Breast epithelium (tissue), 4 donors: ENCODE results near the gene BAZ2A. TPM values are rescaled to one million over a fixed set of nuclear protein-coding genes. Genes with fewer than 3 reads are reported as not detected.

Source experiments
- DNase-seq, 2 donors: peaks; one replicate each; pipeline ENCODE4 v3.0.0-alpha.2; 2019; ENCODE audit warnings: low spot score in 2 of 2
- H3K27ac ChIP-seq, 2 donors: fragments of 200-600 bp; sonication (generic) in 1 of 2; one replicate each; pipeline ENCODE4 v1.5.1; 2016 to 2019; ENCODE audit warnings: mild to moderate bottlenecking in 1 of 2
- H3K27me3 ChIP-seq, 2 donors: fragments of 200-600 bp; sonication (generic) in 1 of 2; one replicate each; pipeline versions ENCODE4 v1.5.1 to v1.6.0; 2017 to 2019; ENCODE audit warnings: control low read depth in 1 of 2, mild to moderate bottlenecking in 1 of 2
- H3K36me3 ChIP-seq: fragments of 200-600 bp; one replicate; pipeline ENCODE4 v1.5.1; 2019
- H3K4me1 ChIP-seq, 2 donors: fragments of 200-600 bp; sonication (generic); one replicate each; pipeline ENCODE4 v1.5.1; 2016 to 2019; ENCODE audit warnings: control low read depth in 1 of 2
- H3K4me3 ChIP-seq, 3 donors: fragments of 200-600 bp; sonication (generic); 1 replicate in 2 of 3; 2 replicates in 1 of 3; pipeline ENCODE4 v1.5.1; 2016 to 2019; ENCODE audit warnings: mild to moderate bottlenecking in 3 of 3, moderate library complexity in 2 of 3
- H3K9me3 ChIP-seq, 2 donors: fragments of 200-600 bp; sonication (generic) in 1 of 2; one replicate each; pipeline ENCODE4 v1.5.1; 2016 to 2019; ENCODE audit warnings: control low read depth in 1 of 2
- POLR2A ChIP-seq: fragments of 450-650 bp; IDR thresholded peaks from one replicate; pipeline ENCODE4 v1.6.1; 2016; ENCODE audit warnings: antibody characterized with exemption, mild to moderate bottlenecking, moderate library complexity
- POLR2AphosphoS5 ChIP-seq, 3 donors: sonication (generic); formaldehyde crosslinking; IDR thresholded peaks; one replicate each; pipeline ENCODE4 v1.6.1; 2017; ENCODE audit warnings: antibody characterized with exemption in 3 of 3
- intact Hi-C: fragments of 100-400 bp; cut with DNase I; formaldehyde crosslinking; loops from one replicate; pipeline ENCODE4 v1.15.1; 2023; ENCODE audit warnings: low total_unique reads
- total RNA-seq, 3 donors: library from RNA; depleted of rRNA; stranded (reverse); fragments of >200 nt; gene quantifications; one replicate each; pipeline ENCODE4 v1.1.0, GENCODE V29; 2016
- TF ChIP-seq, protein P1 (sequence below), 3 donors: fragments of 450-650 bp; IDR thresholded peaks; one replicate each; pipeline ENCODE4 v1.5.1; 2016 to 2017; ENCODE audit warnings: antibody characterized with exemption in 3 of 3, mild to moderate bottlenecking in 3 of 3, moderate library complexity in 3 of 3

The BAZ2A gene
- total RNA-seq, 3 donors from 2014 or later: 80.2 to 104 (median 81.0) TPM

DNA sequence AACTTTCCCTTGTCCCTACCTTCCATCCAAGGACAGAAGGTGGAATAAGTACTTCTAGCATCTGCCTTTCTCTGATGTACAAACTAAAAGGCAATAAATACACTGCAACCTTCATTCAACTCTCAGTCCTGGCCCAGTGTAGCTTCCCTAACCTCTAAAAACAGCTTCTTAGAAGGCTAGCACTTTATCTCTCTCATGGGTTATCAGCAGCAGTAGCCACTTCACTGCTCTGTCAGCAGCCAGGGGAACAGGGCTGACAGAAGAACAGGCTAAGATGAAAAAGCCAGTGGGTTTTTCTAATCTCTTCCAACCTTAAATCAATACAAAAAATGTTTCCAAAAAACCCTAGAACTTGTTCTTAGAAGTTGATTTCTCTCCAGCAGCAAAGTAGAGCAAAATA, 13.2 kb downstream of the BAZ2A start:
- H3K27me3 ChIP-seq: no peaks in the 10 kb centered on the region
- no peak for DNase-seq
- H3K4me1 ChIP-seq: no peaks in the 10 kb centered on the region
- no peak overlapping the region for H3K4me3 ChIP-seq
- no peak overlapping the region for H3K27ac ChIP-seq
- intact Hi-C loops: no loop called here
- TF ChIP-seq POLR2A (no peak), POLR2AphosphoS5 (IDR thresholded peaks at IDR 0.05) (no peak)
- TF ChIP-seq, protein P1, sequence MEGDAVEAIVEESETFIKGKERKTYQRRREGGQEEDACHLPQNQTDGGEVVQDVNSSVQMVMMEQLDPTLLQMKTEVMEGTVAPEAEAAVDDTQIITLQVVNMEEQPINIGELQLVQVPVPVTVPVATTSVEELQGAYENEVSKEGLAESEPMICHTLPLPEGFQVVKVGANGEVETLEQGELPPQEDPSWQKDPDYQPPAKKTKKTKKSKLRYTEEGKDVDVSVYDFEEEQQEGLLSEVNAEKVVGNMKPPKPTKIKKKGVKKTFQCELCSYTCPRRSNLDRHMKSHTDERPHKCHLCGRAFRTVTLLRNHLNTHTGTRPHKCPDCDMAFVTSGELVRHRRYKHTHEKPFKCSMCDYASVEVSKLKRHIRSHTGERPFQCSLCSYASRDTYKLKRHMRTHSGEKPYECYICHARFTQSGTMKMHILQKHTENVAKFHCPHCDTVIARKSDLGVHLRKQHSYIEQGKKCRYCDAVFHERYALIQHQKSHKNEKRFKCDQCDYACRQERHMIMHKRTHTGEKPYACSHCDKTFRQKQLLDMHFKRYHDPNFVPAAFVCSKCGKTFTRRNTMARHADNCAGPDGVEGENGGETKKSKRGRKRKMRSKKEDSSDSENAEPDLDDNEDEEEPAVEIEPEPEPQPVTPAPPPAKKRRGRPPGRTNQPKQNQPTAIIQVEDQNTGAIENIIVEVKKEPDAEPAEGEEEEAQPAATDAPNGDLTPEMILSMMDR (IDR thresholded peaks at IDR 0.05): no peak
- peaks cover 18% of the 10 kb centered on the region for H3K36me3 ChIP-seq
- no peaks in the 10 kb centered on the region for H3K9me3 ChIP-seq

DNA sequence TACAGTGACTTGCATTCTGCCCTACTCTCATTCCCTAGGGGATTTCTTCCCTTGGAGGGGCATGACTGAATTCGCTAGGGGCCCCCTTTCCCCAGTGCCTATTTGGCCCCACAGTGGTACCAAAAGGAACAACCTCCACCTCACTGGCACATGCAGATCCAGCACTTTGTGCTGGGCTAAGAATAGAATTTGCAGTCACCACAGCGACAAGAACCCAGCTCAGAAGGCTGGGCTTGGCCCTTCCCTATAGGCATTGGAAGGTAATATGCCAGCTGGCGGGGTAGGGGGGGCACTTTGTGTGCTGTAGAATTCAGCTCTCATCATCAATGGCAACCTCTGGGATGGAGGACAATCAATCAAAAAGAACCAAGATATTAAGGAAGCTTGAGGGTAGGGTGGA, 13.9 kb downstream of the BAZ2A start:
- TF ChIP-seq POLR2A (no peak), POLR2AphosphoS5 (IDR thresholded peaks at IDR 0.05) (no peak)
- TF ChIP-seq, protein P1 (IDR thresholded peaks at IDR 0.05): no peak
- H3K4me1 ChIP-seq: no peaks in the 10 kb centered on the region
- H3K27ac ChIP-seq: no peak overlapping the region
- no peak overlapping the region for H3K4me3 ChIP-seq
- no peak for DNase-seq
- H3K36me3 ChIP-seq: peaks cover 19% of the 10 kb centered on the region
- no peaks in the 10 kb centered on the region for H3K9me3 ChIP-seq
- no peaks in the 10 kb centered on the region for H3K27me3 ChIP-seq
- intact Hi-C loops: no loop called here

DNA sequence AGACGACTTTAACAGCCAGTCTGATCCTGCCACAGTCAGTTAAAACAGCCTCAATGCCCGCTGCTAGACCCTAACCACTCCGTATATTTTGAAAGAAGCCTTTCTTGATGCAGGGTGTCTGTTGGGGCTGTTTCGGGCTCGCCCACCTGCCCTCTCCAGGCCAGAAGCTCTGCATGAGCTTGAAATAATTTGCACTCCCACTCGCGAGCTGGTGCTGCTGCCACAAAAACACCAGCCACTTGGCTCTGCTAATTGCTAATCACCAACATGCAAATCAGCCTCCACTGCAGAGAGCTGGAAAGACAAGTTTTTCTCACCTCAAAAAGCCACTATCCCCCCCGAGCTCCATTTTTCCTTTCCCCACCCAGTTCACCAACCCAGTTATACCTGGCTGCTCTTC, 15.5 kb downstream of the BAZ2A start:
- intact Hi-C loops: no loop called here
- Histone ChIP-seq H3K27ac (no peak overlapping the region), H3K4me3 (no peak overlapping the region), H3K36me3 (peaks cover 35% of the 10 kb centered on the region), H3K27me3 (no peaks in the 10 kb centered on the region), H3K4me1 (no peaks in the 10 kb centered on the region), H3K9me3 (no peaks in the 10 kb centered on the region)
- no peak for TF ChIP-seq POLR2AphosphoS5 (IDR thresholded peaks at IDR 0.05)
- TF ChIP-seq, protein P1 (IDR thresholded peaks at IDR 0.05): no peak
- TF ChIP-seq POLR2A: no peak
- no peak for DNase-seq

DNA sequence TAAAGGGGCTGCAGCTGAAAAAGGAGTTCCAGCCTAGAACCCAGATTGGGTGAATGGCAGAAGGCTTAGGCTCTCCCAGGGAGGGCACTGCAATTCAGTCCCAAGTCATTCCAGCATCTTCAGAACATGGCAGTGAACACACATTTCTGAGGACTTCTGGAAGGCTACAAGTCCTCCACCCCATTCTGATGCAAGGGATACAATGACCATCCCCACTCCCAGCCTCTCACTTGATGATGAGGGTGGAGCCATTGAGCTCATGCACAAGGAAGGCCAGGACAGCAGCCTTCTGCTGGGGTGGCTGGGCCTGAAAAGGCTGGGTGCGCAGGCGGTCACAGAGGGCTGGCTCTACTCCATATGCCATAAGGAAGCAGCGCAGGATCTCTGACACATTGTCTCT, 25.8 kb downstream of the BAZ2A start:
- Histone ChIP-seq H3K4me1 (no peaks in the 10 kb centered on the region), H3K27me3 (no peaks in the 10 kb centered on the region), H3K36me3 (peaks cover 50% of the 10 kb centered on the region), H3K27ac (no peak overlapping the region), H3K9me3 (no peaks in the 10 kb centered on the region), H3K4me3 (no peak overlapping the region)
- no peak for DNase-seq
- no peak for TF ChIP-seq POLR2AphosphoS5 (IDR thresholded peaks at IDR 0.05)
- TF ChIP-seq POLR2A: no peak
- TF ChIP-seq, protein P1 (IDR thresholded peaks at IDR 0.05): no peak
- intact Hi-C loops: no loop called here

DNA sequence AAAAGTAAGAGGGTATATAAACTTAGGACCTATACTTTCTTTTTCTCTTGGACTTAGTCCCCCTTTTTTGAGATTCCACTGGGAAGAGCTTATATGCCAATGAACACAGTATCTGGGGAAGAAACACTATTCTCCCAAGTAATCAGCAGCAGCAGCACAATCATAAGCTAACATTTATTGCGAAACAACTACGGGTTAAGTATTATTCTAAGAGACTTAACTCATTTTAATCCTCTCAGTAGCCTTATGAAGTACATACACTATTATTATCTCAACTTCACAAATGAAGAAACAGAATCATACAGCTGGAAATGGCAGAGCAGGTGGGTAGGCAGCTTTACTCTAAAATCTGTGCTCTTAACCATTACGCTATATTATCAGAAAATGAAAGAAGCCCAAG, 27.9 kb downstream of the BAZ2A start:
- TF ChIP-seq POLR2AphosphoS5 (IDR thresholded peaks at IDR 0.05) (no peak), POLR2A (no peak)
- TF ChIP-seq, protein P1 (IDR thresholded peaks at IDR 0.05): no peak
- Histone ChIP-seq H3K27me3 (no peaks in the 10 kb centered on the region), H3K36me3 (peaks cover 60% of the 10 kb centered on the region), H3K4me3 (no peak overlapping the region), H3K4me1 (no peaks in the 10 kb centered on the region), H3K27ac (no peak overlapping the region), H3K9me3 (no peaks in the 10 kb centered on the region)
- DNase-seq: no peak
- intact Hi-C loops: no loop called here
